Central memory CD4-positive, alpha-beta T cell (primary cell): Measurements from ENCODE around the gene ANKRD30B.
"Not testable (repeated sequence)": the region's sequence is repeated elsewhere in the genome, so short reads cannot be mapped to it uniquely, and the experiment has no call there.

Experiments used
- DNase-seq: peaks from one replicate; pipeline ENCODE4 v3.0.0; 2022

Gene ANKRD30B

GRCh38 chr18:14858514-14858913 is 110.5 kb downstream of the ANKRD30B start:
- not testable (repeated sequence) for DNase-seq

- DNase-seq: not testable (repeated sequence)
Measured at GRCh38 chr18:14859995-14860394, 112.0 kb downstream of the ANKRD30B start.

GRCh38 chr18:14866426-14866825 is 118.5 kb downstream of the ANKRD30B start:
- not testable (repeated sequence) for DNase-seq

- DNase-seq: not testable (repeated sequence)
Measured at GRCh38 chr18:14867988-14868387, 120.0 kb downstream of the ANKRD30B start.

GRCh38 chr18:14868825-14869224 is 120.9 kb downstream of the ANKRD30B start:
- not testable (repeated sequence) for DNase-seq

- not testable (repeated sequence) for DNase-seq
Measured at GRCh38 chr18:14878826-14879225, 130.9 kb downstream of the ANKRD30B start.

- DNase-seq: no peak
Measured at GRCh38 chr18:14900435-14900834, 152.5 kb downstream of the ANKRD30B start.
